GM18858 (cell line): ENCODE measurements around the gene ZNF175.

Experiments used
- ATAC-seq: cut with Tn5 transposase; IDR thresholded peaks from one replicate; pipeline ENCODE4 v1.9.1; 2021; ENCODE audit not compliant: unreplicated experiment

The ZNF175 gene

GRCh38 chr19:51570962-51571575 is at the start of gene ZNF175:
Gene ZNF175, plus strand, starts transcription at chr19:51571283. Its CDS starts 2,047 bp downstream, at chr19:51573330.
- peak; percentile 67 for ATAC-seq

GRCh38 chr19:51521357-51521756 is 49.7 kb upstream of the ZNF175 start:
- no peak for ATAC-seq

GRCh38 chr19:51521781-51522180 is 49.3 kb upstream of the ZNF175 start:
- ATAC-seq: no peak

GRCh38 chr19:51524666-51525264 is 46.3 kb upstream of the ZNF175 start:
- no peak for ATAC-seq

- no peak for ATAC-seq
Observed at GRCh38 chr19:51525651-51526050, 45.4 kb upstream of the ZNF175 start.

GRCh38 chr19:51529301-51529700 is 41.8 kb upstream of the ZNF175 start:
- no peak for ATAC-seq

- no peak for ATAC-seq
Observed at GRCh38 chr19:51530616-51531015, 40.5 kb upstream of the ZNF175 start.

- ATAC-seq: no peak
Observed at GRCh38 chr19:51531349-51532315, 39.5 kb upstream of the ZNF175 start, which contains the start of gene SIGLEC6. Gene SIGLEC6, minus strand, starts transcription at chr19:51531670. Its CDS starts 22 bp downstream, at chr19:51531648.

- no peak for ATAC-seq
Observed at GRCh38 chr19:51535535-51535934, 35.5 kb upstream of the ZNF175 start.

GRCh38 chr19:51539821-51540366 is 31.2 kb upstream of the ZNF175 start:
- ATAC-seq: no peak

- ATAC-seq: no peak
Observed at GRCh38 chr19:51541458-51542357, 29.4 kb upstream of the ZNF175 start.

- ATAC-seq: no peak
Observed at GRCh38 chr19:51542699-51543098, 28.4 kb upstream of the ZNF175 start.

GRCh38 chr19:51544038-51544437 is 27.0 kb upstream of the ZNF175 start:
- ATAC-seq: no peak

GRCh38 chr19:51546107-51546649 is 24.9 kb upstream of the ZNF175 start:
- ATAC-seq: no peak

- no peak for ATAC-seq
Observed at GRCh38 chr19:51546650-51547396, 24.3 kb upstream of the ZNF175 start.

- no peak for ATAC-seq
Observed at GRCh38 chr19:51547397-51548212, 23.5 kb upstream of the ZNF175 start.

GRCh38 chr19:51548213-51548651 is 22.9 kb upstream of the ZNF175 start:
- no peak for ATAC-seq

- no peak for ATAC-seq
Observed at GRCh38 chr19:51548891-51549305, 22.2 kb upstream of the ZNF175 start.
